Superior temporal gyrus (tissue), 1 donor: ENCODE results near the gene PLEKHG3.

Experiments
- DNase-seq: peaks from one replicate; pipeline ENCODE4 v3.0.0-alpha.2; 2016; ENCODE audit errors: extremely low spot score

The PLEKHG3 gene

DNA sequence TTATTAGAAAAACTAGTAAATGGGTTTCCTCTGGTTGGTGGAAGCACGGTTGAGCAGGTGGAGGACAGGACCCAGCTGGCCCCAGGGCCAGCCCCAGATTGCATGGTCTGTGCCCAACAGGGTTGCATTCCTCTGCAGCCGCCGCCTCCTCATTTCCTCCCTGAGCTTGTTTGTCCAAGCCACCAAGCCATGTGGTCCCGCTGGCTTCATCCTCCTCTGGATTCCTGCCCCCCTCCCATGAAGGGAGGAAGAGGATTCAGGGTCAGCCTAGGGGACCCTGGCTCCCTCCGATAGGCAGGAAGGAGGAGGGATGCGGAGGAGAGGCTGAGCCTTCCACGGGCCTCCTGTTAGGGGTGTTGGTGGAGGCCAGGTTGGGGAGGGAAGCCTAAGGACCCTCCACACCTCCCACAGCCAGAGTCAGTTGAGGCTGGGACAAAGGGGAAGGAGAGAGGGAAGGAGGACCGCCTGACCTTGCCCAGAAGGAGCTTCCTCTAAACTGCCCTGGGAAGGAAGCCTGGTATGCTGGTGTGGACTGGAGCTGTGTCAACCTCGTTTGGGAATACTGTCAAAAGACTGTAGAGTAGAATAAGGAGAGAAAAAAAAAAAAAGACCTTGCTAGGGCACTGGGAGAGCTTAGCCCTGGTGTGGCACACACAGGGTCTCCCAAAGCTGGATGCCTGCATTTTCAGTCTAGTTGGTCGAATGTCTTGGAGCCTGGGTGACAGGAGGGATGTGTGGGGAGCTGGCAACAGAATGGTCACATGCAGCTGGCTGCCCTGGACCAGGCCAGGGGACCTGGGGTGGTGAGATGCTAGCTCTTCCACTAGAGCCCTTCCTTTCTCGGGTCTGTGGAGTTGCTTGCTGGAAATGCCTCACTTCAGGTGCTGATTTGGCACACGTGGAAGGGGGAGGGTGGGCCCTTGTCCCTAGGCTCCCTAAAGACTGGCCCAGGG, 42.4 kb downstream of the PLEKHG3 start:
- DNase-seq = no peak

DNA sequence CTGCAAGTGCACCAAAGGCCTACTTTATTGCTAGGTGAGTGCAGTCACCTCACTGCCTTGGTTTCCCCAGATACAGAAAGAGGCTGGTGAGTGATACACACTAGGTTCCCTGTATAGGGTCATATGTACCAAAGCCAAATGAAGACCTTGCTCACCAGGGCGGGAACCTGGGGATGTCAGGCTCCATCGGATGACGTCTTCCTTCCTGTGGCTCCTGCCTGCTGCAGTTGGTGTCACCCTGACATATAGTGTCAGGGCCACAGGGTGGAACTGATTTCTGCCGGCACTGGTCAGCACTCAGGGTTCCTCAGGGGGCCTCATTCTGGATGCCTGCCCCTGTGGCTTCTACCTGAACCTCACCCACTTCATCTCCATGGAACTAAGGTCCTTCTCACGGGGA, 43.1 kb downstream of the PLEKHG3 start:
- no peak for DNase-seq

DNA sequence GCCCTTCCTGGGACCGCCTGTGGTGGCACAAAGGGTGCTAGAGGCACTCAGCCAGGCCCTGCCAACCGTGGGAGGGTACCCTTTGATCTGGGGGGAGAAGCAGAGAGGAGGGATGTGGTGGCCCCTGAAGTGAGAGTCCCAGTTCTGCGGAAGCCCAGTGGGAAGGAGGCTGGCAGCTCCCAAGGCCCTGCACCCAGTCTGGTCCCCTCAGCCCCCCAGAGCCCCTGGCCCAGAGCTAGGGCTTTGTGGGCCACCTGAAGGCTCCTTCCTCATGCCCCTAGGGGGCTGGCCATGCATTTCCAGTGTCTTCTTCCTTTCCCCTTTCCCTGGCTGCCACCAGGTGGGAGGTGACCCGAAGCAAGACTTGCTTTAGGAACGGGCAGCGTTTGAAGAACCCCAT, 44.3 kb downstream of the PLEKHG3 start:
- no peak for DNase-seq

DNA sequence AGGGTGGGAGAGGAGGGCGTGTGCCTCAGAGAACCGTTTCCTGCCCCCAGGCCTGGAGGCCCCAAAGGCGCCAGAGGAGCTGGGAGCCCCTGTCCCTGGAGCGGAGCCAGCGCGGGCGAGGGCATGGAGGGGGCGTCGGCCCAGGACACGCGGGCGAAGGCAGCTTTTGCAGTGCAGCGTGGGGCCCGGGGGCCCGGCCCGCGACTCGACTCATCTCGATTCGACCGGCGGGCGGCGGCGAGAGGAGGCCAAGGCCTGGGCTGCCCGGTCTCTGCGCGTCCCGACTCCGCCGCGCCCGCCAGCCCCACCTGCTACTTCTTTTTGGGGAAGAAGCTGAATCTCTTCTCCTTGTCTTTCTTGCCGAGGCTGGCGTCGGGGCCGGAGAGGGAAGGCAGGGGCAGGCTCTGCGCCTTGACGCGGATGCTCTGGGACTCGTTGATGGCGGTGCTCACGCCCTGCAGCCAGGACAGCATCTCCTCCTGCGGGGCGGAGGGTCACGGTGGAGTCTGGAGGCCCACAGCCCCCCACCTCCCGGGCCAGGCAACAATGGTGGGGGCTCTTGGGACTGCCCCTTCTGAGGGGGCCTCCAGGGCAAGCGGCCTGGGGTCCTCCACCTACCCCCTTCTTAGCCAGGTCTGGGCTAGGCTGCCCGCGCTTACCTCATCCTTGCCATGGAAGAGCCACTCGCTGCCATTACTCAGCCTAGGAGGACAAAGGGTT, 44.9 kb downstream of the PLEKHG3 start:
- no peak for DNase-seq

DNA sequence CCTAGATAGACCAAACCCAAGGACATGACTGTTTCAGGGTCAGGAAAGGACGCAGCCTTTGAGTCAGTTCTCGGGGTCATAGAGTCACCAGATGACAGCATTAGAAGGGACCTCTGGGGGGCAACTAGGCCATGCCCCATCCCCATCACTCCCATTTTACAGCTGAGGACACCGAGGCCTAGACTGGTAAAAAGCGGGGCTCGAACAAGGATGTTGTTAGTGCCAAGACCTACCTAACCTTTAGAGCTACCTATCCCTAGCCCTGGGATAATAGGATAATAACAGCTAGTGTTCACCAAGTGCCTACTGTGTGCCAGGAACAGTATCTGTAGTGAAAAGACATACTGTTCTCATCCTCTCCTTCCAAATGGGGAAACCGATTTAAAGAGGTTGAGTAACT, 48.7 kb downstream of the PLEKHG3 start:
- no peak for DNase-seq

DNA sequence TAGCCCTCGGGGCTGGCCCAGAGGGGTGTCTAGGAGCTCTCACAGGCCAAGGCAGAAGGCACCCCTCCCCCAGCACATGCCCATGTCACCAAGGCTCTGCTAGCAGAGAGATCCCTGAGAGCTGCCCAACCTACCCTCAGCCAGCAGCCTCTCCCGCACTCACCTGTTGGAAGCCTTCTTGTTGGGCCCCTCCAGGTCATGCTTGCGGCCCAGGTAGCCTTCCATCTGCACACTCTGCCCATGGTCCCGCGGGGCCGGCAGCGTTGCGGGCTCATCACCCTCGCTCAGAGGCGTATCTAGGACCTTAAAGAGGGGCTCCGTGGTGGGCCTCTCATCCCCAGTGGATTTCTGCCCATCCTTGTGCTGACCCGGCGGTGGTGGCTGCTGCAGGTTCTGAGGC, 49.1 kb downstream of the PLEKHG3 start:
- DNase-seq = no peak

DNA sequence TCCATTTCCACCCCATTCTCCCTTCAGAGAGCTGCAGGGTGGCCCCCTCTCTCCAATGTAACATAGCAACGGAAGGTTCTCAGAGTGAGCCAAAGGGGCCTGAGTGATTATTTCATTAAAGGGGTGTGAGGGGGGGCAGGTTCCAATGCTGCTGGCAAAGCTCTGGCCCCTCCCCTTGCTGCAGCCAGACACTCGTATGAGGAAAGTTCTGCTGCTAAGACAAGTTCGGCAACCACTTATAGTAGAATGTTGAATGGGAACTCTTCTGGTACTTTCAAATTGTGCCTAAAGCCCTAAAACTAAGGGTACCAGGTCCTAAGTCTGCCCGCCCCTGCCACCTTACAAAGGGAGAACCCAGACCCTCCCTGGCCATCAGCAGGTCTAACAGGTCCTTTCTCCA, 49.8 kb downstream of the PLEKHG3 start:
- no peak for DNase-seq

DNA sequence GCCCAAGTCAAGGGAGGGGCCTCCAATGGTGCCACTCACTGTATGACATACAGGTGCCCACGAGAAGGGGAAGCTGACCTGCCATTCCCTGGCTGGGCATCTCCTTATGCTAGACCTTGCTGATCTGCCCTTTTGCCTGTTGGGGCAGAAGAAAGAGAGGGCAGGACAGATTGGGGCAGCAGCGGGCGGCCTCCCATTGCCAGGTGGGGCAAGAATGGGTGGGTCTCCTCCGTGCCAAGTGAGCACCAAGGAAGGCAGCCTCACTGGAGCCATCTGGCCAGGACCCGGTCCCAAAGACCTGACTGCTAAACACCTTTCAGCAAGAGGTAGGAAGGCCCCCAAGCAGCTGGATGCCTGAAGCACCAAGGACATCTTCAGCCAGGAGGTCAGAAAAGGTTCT, 50.5 kb downstream of the PLEKHG3 start:
- DNase-seq = no peak

DNA sequence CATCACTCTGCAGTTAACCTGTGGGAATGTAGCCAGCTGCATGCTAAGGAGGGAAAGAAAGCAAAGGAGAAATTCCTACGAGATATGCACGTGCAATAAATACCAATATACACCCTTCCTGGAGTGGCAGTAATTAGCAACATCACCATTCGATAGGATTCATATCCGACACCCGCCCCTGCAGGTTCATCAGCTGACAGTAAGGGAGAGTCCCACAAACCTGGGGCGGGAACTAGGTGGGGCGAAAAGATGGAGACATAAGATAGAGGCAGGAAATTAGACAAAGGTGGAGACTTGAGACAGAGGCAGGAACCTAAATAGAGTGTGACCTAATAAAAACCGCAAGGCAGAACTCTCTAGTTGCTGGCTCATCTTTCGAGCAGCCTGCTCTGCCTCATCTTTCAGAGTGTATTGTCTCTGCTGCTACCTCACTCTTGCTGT, 51.6 kb downstream of the PLEKHG3 start:
- DNase-seq = no peak

DNA sequence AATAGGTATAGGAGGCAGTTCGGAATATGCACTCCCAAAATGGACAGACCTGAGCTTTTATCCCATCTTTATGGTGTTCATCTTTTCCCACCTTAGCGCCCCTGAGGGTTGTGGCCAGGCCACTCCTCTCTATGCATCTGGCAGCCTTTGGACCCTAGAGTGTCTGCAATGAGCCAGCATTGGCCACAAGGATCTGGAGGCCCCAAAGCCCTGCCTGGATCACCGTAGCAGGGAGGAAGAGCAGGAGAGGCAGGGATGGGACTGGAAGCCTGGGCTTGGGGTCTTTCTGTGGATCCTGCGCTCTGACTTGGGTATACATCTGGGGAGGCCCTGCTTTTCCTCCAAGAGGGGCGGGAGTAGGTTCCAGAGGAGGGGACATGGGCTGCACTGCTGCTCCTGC, 52.5 kb downstream of the PLEKHG3 start:
- no peak for DNase-seq

DNA sequence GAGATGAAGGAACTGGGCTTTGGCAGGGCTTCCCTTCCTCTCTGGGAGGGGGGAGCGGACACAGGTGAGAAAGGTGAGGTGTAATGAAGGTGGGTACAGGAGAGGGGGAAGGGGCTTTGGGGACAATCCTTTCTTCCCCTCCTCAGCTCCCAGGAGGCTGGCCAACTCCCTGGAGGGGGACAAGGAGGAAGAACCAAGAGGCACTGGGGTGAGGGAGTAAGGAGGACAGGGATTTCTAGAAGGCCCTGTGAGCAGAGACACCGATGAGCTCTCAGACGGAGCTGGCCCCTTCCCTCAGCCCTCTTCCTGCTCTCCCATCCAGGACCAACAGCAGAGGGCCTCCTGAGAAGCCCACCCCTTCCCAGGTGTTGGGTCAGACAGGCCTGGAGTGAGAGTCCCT, 53.4 kb downstream of the PLEKHG3 start:
- no peak for DNase-seq

DNA sequence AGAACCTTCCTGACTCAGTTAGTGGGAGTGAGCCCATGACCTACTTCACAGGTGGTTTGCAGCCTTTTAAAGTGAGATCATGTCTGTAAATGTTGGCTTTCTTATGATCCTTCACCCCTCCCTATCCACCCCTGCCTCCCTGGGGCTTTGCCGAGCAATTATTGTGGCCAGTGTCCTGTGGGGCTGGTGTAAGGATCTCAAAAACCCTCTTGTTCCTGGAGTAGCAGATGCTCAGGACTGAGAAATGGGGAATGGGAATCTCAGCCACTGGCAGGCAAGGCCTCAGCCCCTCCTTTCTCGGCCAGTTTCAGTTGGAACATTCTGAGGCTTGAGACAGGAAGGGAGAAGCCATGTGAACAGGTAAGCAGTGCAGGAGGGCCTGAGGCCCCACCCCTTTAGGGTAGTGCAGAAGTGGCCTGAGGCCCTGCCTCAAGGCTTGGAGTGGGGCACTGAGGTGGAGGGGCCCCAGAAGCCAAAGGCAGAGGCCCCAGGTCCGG, 53.8 kb downstream of the PLEKHG3 start:
- no peak for DNase-seq

DNA sequence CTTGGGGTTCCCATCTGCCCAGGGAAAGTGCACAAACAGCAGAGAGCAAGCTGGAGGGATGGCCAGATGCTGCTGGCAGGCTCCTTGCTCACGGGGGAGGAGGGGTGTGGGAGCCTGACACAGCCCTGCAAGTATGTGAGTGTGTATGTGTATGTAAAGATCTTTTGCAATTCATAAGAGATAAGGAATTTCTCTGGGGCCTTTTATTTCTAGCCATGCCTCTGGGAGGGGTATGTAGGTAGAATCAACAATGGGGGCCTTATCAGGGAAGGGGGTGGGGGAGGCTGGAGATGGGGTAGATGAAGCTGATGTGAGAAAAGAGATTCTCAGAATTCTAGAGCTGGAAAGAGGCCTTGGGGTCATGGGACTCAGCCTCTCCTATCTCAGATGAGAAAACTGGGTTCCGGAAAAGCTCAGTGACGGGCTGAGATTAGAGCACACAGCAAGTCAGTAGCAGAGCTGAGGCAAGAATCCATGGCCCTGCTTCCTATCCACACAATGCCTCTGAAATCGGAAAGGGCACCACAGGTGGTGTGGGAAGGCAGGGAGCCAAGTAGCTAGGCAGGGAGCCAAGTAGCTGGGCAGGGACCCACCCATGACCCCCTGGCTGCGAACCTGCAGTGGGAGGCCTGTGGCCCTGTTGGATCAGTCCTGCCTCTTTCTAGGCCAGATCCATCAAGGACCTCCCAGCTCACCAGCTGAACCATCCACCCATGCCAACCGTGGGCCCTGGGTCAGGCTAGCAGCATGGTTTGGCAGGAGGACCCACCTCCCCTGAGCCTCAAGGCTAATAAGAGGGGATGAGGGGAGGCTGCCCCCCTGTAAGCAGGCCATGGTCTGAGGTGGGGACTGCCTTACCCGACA, 54.7 kb downstream of the PLEKHG3 start:
- DNase-seq = no peak

DNA sequence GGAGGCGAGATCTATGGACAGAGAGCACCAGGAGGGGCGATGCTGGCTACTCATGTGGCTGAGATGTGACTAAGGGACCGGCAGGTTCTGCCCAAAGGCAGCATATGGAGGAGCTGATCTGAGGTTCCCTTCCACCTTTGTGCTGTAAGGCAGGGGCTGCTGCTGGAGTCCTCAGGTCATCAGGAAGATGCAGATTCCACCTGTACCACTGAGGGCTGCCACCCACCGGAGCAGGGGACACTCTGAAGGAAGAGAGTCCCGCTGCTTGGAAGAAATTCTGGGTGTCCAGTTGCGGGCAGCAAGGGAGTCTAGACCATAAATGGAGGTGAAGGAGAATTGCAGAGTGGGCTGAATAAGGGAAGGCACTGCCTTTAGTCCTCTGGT, 55.3 kb downstream of the PLEKHG3 start:
- DNase-seq = no peak

DNA sequence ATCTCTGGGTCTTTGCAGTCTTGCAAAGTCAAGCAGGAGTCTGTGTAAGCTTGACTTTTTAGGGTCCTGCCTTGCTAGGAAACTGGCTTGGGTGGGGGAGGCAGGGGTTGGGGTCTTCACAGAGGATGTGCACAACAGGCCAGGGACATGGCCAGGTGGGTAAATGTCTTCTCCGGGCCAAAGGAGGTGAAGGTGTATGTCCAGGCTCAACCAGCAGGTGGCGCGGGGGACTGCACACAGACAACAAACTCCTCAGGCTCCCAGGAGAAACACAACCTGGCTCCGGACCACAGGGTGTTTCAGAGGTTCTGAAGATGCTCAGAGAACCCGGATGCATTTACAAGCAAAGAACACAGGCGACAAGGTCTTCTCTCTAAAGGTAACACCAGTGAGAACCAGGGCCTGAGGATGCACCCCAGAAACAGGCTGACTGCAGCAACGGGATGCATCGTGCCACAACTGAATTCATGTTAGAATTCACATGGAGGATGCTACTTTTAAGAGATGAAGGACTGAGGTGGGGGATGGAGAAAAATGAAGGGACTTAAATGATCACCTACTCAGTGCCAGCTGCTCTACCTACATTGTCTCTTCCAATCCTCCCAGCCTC, 56.0 kb downstream of the PLEKHG3 start:
- no peak for DNase-seq

DNA sequence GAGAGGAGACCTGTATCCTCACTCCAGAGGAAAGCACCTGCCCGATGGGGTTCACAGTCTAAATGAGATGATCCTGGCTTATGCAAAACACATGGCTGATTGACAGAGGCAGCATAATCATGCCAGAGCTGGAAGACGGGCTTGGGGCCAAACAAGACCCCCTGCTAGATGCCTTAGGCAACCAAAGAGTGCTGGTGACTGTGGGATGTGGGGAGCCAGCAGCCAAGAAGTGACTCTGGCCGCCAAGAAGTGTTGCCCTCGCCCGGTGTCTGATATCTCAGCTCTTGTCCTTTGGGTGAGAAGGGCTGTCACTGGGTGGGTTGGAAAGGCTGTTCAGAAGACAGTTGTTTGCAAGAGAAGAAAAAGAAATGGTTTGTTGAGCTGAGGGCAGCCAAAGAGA, 56.7 kb downstream of the PLEKHG3 start:
- DNase-seq = no peak

DNA sequence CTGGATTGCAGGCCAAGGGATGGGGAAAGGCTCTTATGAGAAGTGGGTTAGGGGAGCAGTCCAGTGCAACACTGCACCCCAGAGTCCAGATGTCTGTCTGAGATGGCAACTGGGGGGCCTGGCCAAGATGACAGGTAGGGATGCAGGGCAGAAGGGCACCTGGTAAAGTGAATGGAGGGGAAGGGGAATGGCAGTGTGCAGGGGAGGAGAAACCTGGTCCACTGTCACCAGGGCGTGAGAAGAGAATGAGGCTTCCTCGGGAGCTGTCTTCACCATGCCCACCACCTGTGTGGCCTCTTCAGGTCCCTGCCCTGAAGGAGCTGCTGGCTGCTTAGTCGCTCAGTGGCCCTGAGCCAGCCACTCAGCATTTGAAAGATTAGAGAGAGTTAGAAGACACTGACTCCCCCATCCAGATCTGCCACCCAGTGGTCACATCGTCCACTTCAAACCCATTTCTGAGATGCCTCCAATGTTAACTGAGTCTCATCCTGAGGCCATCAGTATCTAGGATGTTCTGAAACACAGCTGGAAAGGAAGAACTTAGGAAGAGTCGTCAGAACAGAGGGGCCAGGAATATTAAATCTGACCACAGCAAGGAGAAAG, 57.3 kb downstream of the PLEKHG3 start:
- no peak for DNase-seq

DNA sequence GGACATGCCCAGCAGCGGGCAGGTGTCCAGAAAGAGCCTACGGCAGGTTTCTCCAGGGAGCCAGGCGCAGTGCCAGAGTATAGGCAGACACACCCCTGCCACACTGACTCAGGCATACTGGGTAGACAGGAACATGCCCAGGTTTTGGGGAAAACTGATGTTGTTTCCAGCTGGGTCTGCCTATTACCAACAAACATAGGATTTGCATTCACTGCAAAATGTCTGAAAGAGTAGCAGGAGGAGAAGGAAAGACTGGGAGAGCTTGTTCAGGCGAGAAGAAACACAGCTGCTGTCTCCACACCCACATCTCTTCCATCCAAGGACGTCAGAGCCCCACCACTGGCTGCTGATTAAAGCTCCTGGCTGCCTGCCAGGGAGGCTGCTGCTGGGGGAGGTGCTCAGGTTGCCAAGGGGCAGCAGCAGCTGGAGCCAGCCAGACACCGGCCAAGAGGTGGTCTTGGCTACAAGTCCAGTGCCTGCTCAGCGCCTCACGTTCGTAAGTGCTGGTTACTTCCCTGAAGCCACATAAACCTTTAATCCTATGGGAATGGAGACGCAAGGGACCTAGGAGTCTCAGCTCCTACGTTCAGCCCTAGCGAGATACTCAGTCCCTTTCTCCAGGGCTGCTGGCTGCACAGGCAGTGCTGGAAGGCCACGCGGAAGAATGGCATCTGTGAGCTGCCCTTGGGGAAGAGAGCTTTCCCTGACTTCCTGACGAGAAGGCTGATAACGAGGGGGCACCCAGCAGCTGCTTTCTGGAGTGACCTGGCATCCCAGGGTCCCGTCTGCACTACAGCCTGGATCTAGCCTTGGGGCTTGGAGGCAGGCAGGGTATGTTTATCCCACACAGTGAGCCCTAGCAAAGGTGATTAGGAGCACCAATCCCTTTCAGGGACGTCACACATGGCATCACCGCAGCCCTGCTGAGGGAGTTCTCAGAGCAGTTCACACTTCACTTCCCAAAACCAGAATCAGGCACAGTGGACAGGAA, 58.1 kb downstream of the PLEKHG3 start:
- DNase-seq = peak; percentile 64

DNA sequence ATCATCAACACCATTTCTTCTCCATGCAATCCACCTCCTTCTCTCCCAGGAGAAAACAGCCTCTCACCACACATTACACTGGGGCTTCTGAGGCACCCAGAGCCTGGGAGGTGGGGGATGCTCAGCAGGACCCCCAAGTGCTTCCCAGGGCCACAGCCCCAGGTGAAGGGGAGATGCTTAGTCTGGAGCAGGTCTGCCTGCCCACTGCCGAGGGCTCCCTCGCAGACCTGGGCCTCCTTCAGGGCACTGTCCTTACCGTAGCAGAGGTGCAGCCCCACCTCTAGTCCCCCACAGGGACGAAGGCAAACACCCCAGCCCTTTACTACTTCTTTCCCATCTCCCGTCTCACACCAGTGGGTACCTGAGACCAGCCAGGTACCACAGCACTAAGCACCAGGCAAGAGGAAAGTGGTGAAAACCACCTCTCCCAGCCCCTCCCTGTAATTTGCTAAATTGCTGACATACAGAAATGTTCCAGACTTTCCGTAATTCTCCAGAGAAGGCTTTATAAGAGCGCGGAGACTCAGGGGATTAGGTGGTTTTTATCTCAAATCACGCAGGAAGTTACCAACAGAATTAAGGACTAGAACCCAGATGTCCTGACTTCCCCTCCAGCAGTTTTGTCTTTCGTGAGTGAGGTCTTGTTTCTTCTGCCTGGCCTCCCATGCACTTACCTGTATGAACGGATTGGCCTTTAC, 59.0 kb downstream of the PLEKHG3 start:
- no peak for DNase-seq
